AG09309 (cell line): ENCODE measurements around the gene COL13A1.

ENCODE experiments used
- DNase-seq: peaks from one replicate; pipeline ENCODE4 v3.0.0-alpha.2; 2010; ENCODE audit warnings: low read depth
- H3K4me3 ChIP-seq: 2 replicates; pipeline ENCODE4 v1.5.1; 2011; ENCODE audit warnings: mild to moderate bottlenecking, low read depth, low read length, moderate library complexity; ENCODE audit not compliant: control insufficient read depth
- TF ChIP-seq, protein P1 (sequence below): IDR thresholded peaks from 2 replicates; pipeline ENCODE4 v1.5.1; 2011; ENCODE audit warnings: mild to moderate bottlenecking, low read depth, low read length, inconsistent platforms; ENCODE audit not compliant: insufficient read depth, control insufficient read depth; ENCODE audit errors: missing control alignments

The COL13A1 gene

GRCh38 chr10:69874449-69874848 is 72.7 kb downstream of the COL13A1 start:
- TF ChIP-seq, protein P1, sequence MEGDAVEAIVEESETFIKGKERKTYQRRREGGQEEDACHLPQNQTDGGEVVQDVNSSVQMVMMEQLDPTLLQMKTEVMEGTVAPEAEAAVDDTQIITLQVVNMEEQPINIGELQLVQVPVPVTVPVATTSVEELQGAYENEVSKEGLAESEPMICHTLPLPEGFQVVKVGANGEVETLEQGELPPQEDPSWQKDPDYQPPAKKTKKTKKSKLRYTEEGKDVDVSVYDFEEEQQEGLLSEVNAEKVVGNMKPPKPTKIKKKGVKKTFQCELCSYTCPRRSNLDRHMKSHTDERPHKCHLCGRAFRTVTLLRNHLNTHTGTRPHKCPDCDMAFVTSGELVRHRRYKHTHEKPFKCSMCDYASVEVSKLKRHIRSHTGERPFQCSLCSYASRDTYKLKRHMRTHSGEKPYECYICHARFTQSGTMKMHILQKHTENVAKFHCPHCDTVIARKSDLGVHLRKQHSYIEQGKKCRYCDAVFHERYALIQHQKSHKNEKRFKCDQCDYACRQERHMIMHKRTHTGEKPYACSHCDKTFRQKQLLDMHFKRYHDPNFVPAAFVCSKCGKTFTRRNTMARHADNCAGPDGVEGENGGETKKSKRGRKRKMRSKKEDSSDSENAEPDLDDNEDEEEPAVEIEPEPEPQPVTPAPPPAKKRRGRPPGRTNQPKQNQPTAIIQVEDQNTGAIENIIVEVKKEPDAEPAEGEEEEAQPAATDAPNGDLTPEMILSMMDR, result peak; percentile 22
- peak; percentile 33 for DNase-seq
- no peak overlapping the region for H3K4me3 ChIP-seq

GRCh38 chr10:69875856-69876255 is 74.2 kb downstream of the COL13A1 start:
- TF ChIP-seq, protein P1, result no peak

GRCh38 chr10:69876286-69876685 is 74.6 kb downstream of the COL13A1 start:
- TF ChIP-seq, protein P1, result no peak
- H3K4me3 ChIP-seq, result no peak overlapping the region
- DNase-seq, result no peak

More at GRCh38 chr10:69875856-69876255, 74.2 kb downstream of the COL13A1 start:
- H3K4me3 ChIP-seq, result no peak overlapping the region
- DNase-seq, result no peak

- TF ChIP-seq, protein P1, result no peak
- no peak for DNase-seq
- H3K4me3 ChIP-seq, result no peak overlapping the region
These were observed 75.2 kb downstream of the COL13A1 start for GRCh38 chr10:69876931-69877330.

DNA sequence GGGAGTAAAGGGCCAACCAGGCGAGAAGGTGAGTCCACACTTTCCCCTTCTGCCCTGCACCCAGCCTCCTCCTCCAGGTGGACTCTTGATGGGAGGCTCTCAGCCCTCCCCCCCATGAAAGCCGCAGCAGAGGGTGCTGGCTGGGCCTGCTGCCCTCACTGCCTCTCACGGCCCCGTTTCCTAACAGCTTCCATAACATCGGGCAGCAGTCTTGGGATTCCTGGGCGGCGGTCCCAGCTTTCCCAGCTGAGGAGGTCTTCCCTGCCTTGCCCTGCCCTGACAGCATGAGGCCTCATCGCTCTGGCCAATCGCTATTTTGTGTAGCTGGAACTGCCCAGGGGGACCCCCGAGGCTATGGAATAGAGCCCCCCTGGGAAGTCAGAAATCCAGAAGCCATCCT is 76.3 kb downstream of the COL13A1 start:
- TF ChIP-seq, protein P1, result no peak
- no peak overlapping the region for H3K4me3 ChIP-seq
- no peak for DNase-seq

DNA sequence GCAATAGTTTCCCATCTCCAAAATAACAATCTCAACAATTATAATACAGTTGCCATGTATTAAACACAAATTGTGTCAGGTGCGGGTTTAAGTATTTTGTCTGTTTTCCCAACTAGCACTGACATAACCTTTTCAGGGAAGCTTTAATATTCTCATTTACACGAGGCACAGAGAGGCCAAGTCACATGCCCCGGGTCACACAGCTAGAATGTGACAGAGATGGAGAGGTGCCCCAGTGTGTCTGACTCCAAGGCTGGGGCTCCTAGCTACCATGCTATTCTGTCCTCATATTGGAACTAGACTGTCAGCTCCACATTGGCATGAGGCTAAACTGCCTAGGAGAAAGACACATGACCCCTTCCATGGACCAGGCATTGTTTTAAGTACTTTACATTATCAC is 77.2 kb downstream of the COL13A1 start:
- TF ChIP-seq, protein P1, result no peak
- no peak overlapping the region for H3K4me3 ChIP-seq
- no peak for DNase-seq
